GM19438 (cell line): ENCODE measurements around the gene FGF13.

ENCODE experiments used
- ATAC-seq: cut with Tn5 transposase; IDR thresholded peaks from one replicate; pipeline ENCODE4 v1.9.1; 2021; ENCODE audit warnings: low read depth; ENCODE audit not compliant: unreplicated experiment

Gene FGF13

GRCh38 chrX:138711399-138712347 lies at the start of gene FGF13:
Gene FGF13, minus strand, starts transcription at chrX:138711717. Its CDS starts 714 bp downstream, at chrX:138711003.
- no peak for ATAC-seq

- ATAC-seq = no peak
Measured at GRCh38 chrX:138759217-138759943, 47.9 kb upstream of the FGF13 start.

DNA sequence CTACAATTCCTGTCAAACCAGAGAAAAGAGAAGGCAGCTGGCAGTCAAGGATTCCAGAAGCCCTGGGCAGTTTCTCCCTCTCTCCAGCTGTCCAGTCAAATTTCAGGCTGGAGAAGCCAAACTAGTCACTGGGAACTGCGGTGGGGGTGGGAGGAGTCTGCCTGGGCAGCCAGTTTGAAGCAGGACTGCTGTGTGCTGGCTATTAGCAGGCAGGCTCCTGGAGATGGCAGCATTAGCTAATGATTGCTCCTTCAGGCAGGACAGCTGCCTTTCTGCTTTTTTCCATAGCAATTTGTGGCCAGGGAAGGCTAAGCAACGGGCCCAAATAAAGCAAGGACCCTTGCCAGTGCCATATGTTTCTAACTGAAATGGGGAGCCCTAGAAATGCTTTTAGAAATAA lies 44.7 kb upstream of the FGF13 start:
- no peak for ATAC-seq

- no peak for ATAC-seq
Measured at GRCh38 chrX:138754861-138755260, 43.3 kb upstream of the FGF13 start.

DNA sequence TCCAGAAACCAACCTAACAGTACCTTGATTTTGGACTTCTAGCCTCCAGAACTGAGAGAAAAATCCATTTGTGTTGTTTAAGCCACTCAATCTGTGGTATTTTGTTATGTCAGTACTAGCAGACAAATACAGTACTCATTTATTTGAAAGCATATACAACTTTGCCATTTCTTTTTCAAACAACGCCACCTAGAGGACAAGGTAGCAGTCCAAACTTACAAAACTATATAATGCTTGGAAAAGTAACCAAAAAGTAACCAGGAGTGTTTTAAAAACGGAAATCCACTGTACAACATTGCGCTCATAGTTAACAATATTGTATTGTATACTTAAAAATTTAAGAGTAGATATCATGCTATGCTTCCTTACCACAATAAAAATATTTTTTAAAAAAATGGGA lies 37.0 kb upstream of the FGF13 start:
- no peak for ATAC-seq

GRCh38 chrX:138745196-138745595 lies 33.7 kb upstream of the FGF13 start:
- peak; percentile 76 for ATAC-seq

DNA sequence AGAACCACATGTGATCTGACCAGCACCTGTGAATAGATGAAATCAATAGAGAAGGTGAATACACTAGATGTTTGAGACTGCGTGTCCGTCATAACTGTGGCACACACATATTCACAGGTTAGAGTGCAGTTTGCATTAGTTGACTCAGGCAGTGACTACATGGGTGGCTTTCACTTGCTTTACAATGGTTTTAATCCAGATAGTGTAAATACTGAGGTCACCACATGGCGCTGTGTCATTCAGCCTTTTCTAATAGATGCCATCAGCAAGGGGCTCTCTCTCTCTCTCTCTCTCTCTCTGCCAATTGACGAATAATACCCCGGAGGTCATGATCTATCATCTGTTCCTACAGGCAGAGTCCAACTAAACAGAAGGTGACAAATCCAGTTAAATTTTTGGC lies 30.7 kb upstream of the FGF13 start:
- no peak for ATAC-seq

DNA sequence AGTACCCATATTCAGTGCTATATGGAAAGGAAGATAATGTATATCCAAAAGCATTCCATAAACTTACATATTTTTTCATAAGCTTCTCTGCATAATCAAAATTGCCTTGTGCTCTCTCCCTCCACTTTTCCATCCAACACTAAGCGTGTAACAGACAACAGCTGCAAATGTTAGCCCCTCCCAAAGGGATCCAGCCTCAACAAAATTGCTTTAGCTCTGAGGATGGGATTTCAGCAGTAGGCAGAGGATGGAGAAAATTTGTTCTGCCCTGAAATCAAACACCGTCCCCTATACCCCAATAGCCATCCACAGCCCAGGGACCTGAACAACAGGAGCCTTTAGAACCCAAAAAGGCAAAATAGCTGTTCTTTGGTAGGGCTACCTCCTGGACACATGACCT lies 28.8 kb upstream of the FGF13 start:
- no peak for ATAC-seq

- no peak for ATAC-seq
Measured at GRCh38 chrX:138723301-138723700, 11.8 kb upstream of the FGF13 start.

- ATAC-seq = no peak
Measured at GRCh38 chrX:138719396-138719795, 7.9 kb upstream of the FGF13 start.

DNA sequence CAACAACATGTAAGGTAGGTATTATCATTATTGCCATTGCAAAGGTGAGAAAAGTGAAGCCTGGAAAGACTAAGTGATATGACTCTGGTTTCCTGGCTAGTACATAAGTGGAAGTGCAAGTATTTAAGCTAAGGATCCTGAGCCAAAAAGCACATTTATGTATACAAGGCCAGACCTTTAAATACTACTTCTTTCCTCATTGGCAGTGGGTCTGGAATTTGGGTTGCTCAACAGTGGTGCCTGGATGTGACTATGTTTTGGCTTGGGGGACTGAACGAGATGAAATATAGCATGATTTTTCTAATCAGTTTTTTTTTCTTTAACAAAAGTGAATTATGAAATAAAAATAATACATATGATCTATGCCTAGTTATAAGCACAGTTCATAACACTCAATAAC lies 7.4 kb upstream of the FGF13 start:
- no peak for ATAC-seq

DNA sequence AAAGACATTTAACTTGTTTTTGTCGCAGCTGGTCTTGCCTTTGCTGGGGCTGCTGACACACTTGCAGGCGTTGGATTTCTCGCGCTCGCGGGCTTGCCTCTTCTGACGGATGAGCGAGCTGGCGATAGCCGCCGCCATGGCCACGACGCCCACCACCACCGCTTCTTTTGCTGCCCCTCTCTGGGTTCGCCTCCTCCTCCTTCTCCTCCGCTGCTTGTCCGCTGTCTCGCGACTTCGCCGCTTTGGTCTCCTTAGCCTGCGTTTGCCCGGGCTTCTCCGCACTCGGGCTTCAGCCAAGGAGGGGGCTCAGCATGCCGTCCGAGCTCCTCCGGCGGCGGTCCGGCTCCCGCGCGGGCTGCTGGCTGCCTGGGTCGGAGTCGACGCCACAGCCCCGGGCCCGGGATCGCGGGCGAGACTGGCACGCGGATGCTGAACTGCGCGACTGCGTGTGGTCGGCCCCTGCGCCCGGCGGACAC lies 613 bp downstream of the FGF13 start:
- ATAC-seq = no peak

- ATAC-seq = no peak
Measured at GRCh38 chrX:138709886-138710791, 1.4 kb downstream of the FGF13 start.

DNA sequence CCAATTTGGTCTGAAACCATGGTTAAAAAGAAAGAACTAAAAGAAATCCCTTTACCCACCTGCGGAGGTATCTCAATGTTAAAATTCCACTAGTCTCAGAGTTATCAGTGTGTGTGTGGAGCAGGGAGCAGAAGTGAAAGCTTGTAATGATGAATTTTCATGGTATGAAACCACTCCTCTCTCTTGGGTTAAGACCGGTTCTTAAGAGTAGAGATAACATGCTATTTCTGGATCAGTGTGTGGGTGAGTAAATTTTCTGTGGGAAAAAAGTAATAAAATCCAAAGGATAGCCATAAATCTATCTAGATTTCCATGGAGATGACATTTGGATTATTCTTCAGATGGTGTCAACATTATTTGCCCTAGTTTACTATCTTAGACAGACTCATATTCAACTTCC lies 3.2 kb downstream of the FGF13 start:
- ATAC-seq = no peak

GRCh38 chrX:138704596-138704995 lies 6.9 kb downstream of the FGF13 start:
- no peak for ATAC-seq

- no peak for ATAC-seq
Measured at GRCh38 chrX:138704101-138704500, 7.4 kb downstream of the FGF13 start.

DNA sequence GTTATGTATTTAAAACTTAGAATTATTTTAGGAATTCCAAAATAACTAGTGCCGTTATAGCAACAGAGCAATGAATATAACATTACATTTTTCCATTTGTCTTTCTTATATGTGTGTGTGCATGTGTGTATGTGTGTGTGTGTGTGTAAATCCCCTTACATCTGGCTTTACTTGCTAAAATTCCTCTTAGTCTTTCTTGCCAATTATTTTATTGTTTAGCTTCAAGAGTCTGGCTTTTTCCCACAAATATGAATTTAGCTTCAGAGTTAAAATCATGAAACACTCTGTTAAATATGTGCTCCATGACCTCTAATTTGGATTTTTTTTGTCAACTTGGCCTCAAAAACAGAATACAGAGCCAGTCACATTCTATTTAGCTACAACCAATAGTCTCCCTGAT lies 18.9 kb downstream of the FGF13 start:
- ATAC-seq = no peak

DNA sequence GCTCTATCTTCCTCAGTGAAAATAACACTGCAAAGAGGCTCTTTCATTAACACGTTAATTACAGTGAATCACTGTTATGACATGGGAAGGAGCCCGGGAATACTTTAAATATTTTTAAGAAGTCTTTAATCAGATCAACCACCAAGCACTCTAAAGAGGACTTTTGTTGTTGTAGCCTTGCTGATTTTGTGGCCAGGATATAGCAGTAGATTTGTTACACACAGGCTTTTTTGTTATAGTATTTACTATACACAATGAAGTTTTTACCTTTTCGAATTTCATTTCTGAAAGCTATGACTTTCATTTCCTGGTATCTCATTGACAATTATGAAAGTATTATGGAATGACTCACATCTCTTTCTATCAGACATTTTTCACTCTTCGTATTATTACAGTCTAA lies 20.3 kb downstream of the FGF13 start:
- no peak for ATAC-seq

GRCh38 chrX:138690591-138690990 lies 20.9 kb downstream of the FGF13 start:
- no peak for ATAC-seq

DNA sequence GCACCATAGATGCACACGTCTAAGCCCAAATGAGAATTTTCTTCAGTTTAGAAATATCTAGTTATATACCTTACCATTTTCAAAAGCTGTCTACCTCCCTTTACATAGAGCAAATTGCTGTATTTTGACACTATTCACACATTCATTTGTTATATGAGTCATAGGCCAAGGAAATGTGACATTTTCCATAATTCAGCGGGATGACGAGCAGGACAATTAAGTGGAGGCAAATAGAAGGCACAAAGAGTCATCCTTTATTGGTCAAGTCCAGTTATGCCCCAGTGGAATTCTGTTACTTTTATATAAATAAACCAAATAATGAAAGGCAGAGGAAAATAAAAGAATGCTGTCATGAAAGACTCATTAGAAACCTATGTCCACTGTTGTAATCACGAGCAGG lies 27.9 kb downstream of the FGF13 start:
- ATAC-seq = no peak

DNA sequence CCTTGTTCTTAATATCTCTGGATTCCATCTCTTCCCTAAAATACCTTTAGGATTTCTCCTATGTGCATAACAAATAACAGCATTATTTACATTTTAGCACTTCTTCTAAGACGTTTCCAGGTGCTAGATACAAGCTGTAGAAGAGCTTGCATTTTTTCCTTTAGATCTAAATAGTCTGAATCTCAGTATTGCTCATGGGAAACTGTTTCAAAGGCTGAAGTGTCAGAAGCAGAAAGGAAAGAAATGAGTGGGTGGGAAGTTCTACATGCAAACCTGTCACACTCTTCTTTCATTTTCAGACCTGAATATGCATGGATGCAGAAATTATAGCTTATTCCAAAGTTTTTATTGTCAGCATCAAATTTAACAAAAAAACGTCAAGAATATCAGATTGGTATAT lies 41.8 kb downstream of the FGF13 start:
- ATAC-seq = no peak
